Activated T-cell treated with anti-CD3 and anti-CD28 coated beads for 24 hours (primary cell): ENCODE measurements around the gene KCNMB2.

ENCODE experiments used
- DNase-seq: peaks from one replicate; pipeline ENCODE4 v3.0.0-alpha.2; 2020; ENCODE audit warnings: low read depth

KCNMB2 gene

DNA sequence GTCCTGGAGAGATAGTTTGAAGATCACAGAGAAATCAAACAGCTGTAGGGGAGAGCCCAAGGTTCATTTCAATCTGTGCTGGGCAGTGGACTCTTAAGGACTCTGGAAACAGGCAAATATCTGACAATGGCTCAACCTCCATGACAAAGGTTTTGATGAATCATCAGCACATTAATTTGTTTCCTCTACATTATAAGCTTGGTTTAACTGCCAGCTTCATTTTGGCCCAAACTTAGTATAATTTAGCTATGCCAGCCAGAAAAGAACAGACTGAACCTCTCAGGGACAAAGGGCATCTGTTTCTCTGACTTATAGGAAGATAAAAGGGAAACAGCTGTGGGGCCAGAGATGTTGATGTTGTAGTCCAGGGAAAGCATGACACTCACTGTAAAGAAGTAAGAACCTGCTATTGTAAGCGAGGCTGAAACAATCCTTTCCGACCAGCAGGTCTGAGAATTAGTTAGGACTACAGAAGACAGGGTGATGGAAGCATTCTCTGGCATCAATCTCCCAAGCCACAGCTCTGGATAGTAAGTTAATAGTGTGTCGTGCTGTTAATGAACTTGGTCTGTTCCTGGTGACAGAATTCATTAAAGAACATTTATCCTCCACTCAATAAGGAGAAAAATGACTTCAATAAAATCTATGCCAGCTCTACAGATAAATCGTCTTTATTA is 110.1 kb downstream of the KCNMB2 start:
- DNase-seq, result no peak

DNA sequence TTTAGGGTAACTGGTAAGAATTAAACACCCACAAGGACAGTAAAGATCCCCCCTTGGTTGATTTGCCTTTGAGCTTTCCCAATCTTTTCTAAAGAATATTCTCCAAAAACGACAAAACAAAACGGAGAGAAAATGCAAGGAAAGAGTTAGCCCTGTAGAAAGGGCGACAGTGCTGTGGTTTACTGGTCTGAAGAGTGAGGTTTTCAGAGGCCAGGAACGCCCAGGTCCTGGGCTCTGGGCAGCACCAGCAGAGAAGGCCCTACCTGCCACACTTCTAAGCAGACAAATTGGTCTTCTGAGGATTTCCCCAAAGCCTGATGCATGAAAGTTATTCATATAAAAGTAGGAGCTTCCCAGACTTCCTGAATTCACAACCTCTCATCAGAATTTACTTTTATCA is 119.3 kb downstream of the KCNMB2 start:
- DNase-seq, result no peak

DNA sequence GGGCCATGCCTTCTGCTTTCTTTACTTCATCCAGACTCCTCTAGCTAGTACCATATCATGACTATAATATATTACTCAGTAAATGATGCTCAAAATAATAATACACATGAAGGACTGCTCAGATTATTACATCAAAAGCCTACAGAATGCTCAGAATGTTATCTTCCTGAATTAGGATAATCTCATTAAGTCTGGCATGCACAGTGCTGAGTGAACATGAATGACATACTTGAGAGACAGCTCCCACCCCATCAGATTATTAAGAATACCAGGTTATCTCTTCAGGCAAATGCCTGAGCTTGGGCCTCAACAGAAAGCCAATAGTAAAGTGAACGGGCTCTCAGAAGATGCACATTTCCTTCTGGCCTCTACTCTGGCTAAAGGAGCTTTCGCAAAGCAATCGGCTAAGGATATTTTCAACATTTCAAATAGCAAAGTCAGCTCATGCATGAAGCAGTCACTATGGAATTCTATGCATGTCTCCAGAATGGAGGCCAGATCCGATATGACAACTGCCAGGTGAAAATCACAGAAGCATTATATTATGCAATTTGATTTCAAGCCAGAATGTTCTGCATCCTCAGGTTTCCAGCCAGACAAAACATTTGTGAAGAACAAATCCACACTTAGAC is 122.6 kb downstream of the KCNMB2 start:
- no peak for DNase-seq

DNA sequence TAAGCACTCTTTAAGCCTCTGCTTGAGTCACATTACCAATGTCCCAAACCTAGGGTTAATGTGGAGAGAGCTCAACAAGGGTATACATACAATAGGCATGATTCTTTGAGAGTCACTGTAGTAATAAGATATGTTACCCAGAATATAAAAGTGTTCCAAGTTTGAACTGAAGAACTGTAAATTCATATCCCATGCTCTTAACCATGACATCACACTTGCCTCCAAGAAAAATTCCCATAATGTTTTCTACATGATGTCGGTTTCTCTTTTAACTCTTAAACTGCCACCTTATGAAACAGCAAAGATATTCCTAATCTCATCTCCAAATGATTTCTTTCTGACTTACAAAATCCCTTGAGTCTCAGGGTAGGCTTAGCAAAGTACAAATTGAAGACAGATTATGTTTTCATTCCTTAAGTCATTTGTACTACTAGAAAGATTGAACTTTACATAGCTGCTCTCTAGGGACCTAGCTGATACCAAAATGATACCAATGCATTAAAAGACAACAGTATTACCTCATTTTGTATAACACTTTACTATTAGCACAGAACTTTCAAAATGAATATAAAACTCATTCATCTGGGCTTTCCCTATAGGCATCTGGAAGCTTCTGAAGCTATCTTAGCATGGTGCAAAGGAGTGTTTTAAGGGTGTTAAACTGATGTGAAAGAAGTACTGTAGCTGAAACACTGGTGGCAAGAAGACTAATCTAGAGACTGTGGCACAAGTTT is 127.1 kb downstream of the KCNMB2 start:
- DNase-seq, result no peak

DNA sequence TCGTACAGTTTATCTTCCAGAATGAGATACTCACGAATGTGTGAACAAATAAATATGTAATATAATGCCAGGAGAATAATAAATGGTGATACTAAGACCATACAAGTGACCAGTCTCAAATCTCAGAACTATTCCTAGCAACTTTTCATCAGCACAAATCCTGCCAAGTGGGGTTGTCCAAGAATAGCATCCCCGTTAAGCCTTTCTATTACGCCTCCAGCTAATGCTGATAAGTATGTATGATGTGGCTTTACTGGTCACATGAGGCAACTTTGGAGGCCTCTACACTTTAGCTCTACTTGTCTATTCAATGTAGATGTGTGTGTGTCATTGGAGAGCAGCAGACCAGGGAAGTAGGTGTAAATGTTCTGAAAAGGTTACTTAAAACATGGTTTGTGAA is 129.5 kb downstream of the KCNMB2 start:
- no peak for DNase-seq

DNA sequence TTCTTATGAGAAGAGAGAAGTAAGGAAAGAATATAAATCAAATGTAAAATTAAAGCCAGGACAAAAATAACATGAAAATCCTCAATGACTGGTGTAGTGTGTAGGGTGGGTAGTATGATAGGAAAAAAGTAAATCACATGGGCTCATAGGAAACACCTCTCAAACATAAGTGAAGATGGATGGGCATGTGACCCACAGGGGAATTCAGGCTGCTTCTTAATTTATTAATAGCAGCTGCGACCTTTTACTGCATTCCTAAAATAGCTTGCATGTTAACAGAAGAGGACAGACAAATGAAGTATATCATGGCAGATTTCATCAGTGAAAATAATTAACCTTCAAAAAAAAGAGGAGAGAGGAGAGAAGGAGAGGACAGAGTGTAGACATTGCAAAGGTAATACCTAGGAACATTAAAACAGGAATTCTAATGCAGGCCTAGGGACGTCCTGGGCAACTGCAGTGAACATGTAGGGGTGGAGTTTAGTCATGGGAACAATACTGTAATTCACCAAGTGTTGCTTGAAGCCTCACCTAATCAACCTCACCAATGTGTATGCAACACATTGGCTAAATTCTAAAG is 132.9 kb downstream of the KCNMB2 start:
- no peak for DNase-seq

DNA sequence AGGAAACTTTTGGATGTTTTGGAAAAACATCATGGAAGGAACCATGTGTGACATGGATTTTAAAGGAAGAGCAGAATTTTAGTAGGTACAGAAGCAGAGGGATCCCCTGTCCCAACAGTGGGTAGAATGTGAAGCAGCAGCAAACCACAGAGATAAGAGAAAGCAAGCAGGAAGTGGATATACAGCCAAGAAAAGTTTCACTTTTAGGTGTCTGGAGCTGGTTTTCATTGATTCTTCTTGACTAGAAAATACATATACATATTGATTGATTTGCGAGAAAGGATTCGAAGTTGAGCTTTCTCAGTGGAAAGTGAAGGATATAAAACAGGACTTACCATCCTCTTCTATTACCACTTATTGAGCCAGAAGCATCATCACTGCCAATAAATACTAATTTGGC is 133.5 kb downstream of the KCNMB2 start:
- no peak for DNase-seq

DNA sequence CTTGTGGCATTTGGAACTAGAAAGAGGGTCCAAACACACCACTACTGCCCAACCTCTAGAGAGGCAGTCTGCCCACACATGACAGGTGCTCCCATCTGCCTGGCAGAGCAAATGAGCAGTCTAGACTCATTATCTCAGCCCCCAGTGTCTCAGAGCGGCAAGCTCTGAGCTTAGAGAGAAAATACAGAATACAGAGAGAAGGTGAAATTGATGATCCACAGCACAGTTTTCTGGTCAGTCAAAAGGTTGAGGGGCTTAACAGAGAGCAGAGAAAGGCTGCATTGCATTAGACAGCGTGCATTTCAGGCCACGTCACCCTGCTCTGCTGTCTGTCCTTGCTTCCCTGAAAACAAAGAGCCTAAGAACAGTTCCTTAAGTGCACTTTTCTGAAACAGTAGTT is 135.1 kb downstream of the KCNMB2 start:
- DNase-seq, result no peak

DNA sequence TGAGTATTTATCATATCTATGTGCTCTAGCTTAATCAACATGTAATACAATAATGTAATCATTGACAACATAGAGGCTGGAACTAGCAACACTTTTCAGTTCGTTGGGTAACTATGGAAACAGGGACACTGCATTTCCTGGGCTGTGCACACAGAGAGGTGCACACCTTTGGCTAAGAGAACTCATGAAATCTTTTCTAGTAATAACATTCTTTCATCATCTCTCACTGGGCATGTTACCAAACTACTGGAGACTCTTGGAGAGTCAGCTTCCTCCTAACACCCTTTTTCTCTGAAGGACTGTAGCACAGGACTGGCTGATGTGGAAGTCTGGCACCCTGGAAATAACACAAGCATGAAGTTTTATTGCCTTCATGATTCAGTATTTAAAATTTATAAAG is 135.6 kb downstream of the KCNMB2 start:
- DNase-seq, result no peak

DNA sequence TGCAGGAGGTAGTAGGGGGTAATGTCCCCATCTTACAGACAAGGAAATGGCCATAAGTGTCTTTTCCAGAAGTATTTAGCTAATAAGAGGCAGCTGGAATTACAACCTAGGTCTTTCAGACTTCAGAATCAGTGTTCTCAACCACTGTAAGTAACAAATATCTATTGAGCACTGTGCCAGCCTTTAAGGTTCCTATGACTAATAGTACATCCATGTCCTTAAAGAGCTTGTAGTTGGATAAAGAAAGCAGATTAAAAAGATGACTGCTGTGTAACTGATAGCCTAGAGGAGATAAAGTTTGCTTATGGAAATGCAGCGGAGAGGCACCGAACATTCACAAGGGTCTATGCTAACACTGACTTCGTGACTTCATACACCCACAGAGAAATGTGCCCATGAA is 136.0 kb downstream of the KCNMB2 start:
- DNase-seq, result no peak

DNA sequence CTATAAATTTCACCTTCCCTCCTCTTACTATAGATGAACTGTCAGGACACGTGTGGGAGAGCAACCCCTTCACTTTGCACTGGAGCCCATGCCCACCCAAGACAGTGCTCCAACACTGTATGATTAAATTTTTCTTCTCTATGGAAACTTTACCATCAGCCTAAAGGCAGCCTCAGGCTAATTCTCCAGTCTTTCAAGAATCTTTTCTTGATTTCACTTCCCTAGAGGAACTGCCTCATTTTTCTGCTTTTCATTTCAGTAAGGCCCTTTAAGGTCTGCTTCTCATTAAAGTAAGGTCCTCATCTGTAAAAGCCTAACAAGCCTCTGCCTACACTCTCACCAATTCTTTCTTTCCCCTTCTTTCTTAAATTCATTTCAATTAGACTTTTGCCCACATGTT is 137.3 kb downstream of the KCNMB2 start:
- no peak for DNase-seq

DNA sequence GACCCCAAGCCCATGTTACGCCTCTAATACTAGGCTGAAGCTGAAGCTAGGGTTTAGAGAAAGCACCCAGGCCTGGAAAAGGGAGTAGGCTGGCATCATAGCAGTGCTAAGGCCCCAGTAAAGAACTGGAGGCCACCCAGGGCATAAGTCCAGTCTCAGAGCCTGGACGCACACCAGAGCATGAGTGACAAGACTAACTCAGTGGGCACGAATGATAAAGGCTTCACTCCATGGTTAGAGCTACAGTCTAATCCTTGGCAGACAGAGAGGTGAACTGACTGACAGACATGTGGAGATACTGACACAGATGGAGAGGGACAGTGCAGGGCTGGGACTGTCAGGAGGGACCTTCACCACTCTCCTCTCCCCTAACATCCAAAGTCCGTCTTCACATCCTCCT is 139.8 kb downstream of the KCNMB2 start:
- no peak for DNase-seq

DNA sequence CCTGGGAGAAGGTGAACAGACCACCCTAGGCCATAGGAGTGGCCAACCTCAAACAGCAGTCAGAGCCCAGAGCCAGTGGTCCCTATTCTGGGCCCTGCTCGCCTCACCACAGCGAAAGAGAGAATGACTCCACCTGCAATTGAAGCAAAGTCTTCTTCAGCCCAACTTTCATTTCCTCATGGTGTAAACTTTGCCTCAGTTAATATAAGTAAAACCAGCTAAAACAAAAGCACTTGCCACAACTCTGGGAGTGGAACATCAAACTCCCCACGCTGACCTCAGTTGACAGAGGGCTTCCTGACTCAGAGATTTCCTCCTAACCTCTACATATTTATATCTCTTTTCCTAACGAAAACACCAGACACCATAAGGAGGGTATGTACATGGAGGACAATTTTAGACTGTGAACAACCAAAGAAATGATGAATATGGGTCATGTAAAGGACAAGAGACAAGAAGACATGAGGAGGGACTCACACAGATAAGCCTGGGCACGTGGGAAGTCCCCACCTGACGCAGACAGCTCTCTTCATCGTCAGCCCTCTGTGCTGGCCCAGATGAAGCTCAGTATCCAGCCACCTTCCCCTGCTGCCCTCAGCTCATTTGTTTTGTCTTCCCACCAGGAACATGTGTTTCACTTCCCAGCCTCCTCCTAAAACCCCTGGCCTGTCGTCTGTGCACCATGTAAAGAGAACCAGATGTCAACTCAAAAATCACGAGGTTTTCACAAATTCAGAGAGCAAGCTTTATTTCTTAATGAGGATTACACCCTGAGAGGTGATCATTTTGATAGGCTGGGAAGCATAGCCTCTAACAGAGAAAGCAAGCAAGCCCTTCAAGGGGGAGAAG is 140.9 kb downstream of the KCNMB2 start:
- no peak for DNase-seq

DNA sequence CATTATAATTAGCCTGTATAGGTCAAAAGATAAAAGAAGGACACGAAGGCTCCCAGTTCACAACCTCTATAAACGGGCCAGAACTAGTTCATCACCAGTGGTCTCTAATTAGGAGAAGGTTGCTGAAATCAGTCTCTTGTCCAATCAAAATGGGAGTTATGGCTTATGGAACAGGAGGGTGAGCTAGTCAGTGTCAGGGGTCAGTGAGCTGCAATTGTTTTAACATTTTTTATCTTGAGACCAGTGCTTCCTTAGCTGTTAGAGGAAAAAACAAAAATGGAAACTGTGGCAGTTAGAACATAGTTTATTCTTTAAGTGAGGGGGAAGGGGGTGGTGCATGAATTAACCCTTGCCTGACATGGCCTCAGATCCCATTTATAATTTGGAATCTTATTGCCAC is 141.7 kb downstream of the KCNMB2 start:
- no peak for DNase-seq

DNA sequence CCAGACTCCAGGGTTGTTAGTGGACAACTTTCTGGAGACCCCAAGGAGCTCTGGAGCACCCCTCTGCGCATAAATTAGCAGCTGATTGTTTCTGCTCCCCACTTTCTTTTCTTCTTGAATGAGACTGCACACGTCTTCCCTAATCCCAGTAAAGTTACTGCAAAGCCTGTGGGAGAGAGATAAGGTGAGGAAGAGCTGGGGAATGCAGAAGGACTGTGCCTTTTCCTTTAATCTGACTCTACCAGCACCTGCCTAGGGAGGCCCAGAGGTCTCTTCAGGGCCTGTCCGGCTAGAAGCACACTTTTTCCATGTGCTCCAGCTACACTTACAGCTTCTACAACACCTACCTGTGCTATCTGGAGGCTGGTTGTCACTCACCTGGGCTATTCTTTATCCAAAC is 143.8 kb downstream of the KCNMB2 start:
- no peak for DNase-seq

DNA sequence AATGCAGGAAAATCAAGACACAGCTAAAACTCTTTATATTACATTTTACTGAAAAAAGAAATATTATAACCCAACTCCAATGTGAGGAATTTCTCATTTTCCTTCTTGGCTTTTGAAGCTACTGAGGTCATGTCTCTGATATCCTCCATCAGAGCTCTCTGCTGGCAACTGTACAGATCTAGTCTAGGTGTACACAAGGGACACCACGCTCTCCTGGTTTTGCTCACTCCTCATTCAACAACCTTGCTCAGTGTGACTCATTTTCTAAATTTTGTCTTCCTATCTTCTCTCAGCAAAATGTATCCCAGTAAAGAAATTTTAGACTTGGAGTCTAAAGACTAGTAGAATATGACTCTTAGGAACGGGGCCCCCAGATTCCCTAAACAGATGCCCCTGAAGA is 144.3 kb downstream of the KCNMB2 start:
- no peak for DNase-seq

DNA sequence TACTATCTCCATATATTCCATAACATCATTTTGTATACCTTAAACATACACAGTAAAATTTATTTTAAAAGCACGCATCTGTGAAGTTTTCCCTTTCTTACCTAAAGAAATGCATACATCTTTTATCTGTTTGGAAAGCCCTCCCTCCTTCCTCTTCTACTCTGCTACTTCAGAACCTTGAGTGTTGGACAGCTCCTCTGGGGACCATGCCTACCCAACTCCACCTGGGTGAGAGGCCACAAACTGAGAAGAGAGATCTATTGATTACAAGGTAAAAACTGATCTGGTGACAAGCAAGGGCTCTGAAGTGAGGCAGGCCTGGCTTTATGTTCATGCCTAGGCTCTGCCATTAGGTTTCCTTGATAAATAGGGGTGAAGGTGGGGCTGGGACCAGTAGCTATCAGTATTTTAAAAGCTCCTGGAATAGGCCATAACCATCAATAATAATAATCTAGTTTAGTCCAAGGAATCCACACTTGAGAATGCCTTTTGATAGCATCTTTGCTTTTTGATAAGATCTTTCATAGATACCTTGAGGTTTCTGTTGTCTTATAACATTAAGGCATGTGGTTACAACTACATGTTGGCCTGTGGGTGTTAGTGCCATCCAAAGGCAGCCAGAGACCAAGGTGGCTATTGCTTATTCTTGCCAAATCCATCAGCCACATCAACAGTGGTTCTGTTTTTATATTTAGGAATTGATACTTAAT is 148.8 kb downstream of the KCNMB2 start:
- DNase-seq, result no peak

DNA sequence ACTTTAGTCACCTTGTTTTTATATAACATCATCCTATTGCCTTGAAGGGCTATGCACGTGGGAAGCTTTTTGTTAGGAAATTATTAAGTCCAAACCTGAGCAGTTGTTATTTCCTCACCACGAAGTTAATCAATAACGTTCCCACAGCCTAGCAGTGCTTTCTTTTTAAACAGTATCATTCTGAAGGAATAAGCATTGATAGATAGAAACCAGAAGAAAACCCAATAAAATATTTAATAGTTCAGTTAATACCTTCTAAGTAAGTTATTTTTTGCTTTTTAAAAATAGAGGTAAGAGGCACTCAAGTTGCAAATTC is 149.3 kb downstream of the KCNMB2 start:
- DNase-seq, result no peak

DNA sequence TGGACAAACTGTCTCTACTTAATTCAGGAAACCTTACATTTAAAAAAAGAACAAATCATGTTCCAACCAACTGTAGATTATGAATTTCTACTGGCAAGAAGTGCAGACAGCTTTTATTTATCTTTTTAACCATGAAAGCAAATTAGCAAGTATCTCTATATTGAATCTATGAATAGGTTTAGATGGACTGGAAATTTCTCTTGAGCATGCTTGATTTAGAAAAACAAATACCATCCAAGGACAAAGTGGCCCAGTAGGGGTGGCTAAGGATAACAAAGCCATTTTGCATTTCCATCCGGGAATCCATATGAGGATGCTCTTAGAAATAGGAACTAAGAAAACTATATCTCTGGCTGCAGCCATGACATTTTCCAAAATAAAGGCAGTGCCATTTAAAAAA is 150.6 kb downstream of the KCNMB2 start:
- no peak for DNase-seq

DNA sequence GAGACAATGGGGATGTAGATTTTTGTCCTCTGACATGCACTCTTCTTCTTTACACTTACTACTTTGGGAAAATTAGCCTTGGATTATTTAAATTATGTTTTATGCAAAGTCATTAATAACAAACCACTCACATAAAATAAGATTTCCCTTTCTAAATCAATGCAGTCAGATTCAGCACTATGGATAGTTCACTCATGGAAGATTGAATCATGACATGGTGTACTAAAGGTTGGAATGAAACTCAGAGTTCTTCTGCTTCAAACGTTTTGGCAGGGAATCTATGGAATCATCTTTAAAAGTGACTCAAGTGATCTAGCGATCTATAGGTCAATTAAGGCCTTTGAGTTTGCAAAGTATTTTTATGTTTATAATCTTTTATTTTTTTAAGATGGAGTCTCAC is 154.3 kb downstream of the KCNMB2 start:
- no peak for DNase-seq

DNA sequence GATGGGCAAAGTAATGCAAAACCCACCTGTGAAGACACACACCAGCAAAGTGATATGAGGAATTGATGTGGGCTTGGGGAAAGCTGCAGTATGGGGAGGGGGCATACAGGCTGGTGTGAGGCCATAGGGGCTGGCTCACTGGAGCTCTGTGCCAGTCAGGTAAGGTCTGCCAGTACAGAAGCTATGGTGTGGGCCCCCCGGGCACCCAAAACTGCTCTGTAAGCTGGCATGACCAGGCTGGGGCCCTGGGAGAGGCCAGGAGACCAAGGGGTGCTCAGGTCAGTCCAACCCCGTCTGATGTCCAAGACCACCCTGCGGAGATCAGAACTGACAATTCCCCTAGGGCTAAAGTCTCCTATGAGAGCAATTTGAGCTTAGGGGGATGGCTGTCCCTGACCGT is 163.1 kb downstream of the KCNMB2 start:
- no peak for DNase-seq

DNA sequence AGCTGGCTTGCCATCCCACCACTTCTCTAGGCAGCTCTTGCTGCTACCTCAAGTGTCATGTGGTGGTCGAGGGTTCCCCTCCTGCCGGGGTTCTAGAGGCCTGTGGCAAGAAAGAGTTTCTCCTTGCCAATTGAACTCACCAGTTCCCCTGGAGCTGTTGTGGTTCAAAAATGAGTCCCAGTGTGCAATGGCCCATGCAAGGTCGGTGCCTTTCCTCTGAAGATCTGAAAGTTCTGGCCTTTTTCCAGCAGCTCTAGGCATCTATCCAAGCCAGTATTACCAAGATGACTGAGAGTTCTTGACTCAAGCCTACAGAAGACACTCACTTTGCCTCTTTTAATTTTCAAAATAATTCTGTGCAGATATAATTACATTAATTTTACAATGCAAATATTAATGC is 163.6 kb downstream of the KCNMB2 start:
- DNase-seq, result no peak
